Thoracic aorta (tissue), 2 donors: ENCODE measurements around the gene EMC6. TPM values are rescaled to one million over a fixed set of nuclear protein-coding genes. Genes with fewer than 3 reads are reported as not detected.

Experiments
- ATAC-seq: fragments of 150-250 bp; one replicate; pipeline ENCODE4 v1.8.0; 2017; ENCODE audit warnings: low read depth; ENCODE audit not compliant: insufficient number of reproducible peaks, low FRiP score
- DNase-seq: peaks from one replicate; pipeline ENCODE4 v3.0.0-alpha.2; 2020; ENCODE audit warnings: low spot score
- H3K27ac ChIP-seq, 2 donors: fragments of 200-600 bp; sonication (generic); 1 replicate in 1 of 2; 2 replicates in 1 of 2; pipeline ENCODE4 v1.5.1; 2016; ENCODE audit warnings: mild to moderate bottlenecking in 2 of 2, moderate library complexity in 2 of 2
- H3K27me3 ChIP-seq: fragments of 200-600 bp; sonication (generic); replicated peaks from 2 replicates; pipeline ENCODE4 v1.6.0; 2016; ENCODE audit warnings: mild to moderate bottlenecking; ENCODE audit not compliant: insufficient read depth
- H3K36me3 ChIP-seq: fragments of 200-600 bp; sonication (generic); one replicate; pipeline ENCODE4 v1.5.1; 2016
- H3K4me1 ChIP-seq, 2 donors: fragments of 200-600 bp; sonication (generic); 1 replicate in 1 of 2; 2 replicates in 1 of 2; pipeline versions ENCODE4 v1.5.1 to v1.6.0; 2016; ENCODE audit warnings: low read depth in 2 of 2, mild to moderate bottlenecking in 1 of 2; ENCODE audit not compliant: control insufficient read depth in 1 of 2
- H3K4me3 ChIP-seq: fragments of 200-600 bp; sonication (generic); 2 replicates; pipeline ENCODE4 v1.5.1; 2016; ENCODE audit warnings: mild to moderate bottlenecking
- H3K9me3 ChIP-seq: fragments of 200-600 bp; sonication (generic); 2 replicates; pipeline ENCODE4 v1.5.1; 2016
- CTCF ChIP-seq: fragments of 200-600 bp; sonication (generic); IDR thresholded peaks from one replicate; pipeline ENCODE4 v1.5.1; 2019; ENCODE audit warnings: antibody characterized with exemption
- total RNA-seq, 2 donors: library from RNA; depleted of rRNA; stranded (reverse); fragments of >200 nt; gene quantifications; one replicate each; pipeline versions ENCODE4 v1.1.0 to v1.2.3, GENCODE V29; 2016

Gene EMC6
- total RNA-seq, 2 donors from 2014 or later = 10.8 to 17.6 TPM

- no peak overlapping the region for H3K27ac ChIP-seq
- no peaks in the 10 kb centered on the region for H3K27me3 ChIP-seq
- TF ChIP-seq CTCF = no peak
- no peaks in the 10 kb centered on the region for H3K9me3 ChIP-seq
- DNase-seq (no peak), ATAC-seq (no peak)
- peaks cover 14% of the 10 kb centered on the region for H3K36me3 ChIP-seq
- H3K4me3 ChIP-seq = no peak overlapping the region
- H3K4me1 ChIP-seq = no peaks in the 10 kb centered on the region
These were observed 23.3 kb upstream of the EMC6 start for GRCh38 chr17:3645310-3645709.

GRCh38 chr17:3647251-3647650, 21.4 kb upstream of the EMC6 start:
- ATAC-seq (no peak), DNase-seq (no peak)
- H3K27ac ChIP-seq = no peak overlapping the region
- H3K9me3 ChIP-seq = no peaks in the 10 kb centered on the region
- peaks cover 14% of the 10 kb centered on the region for H3K36me3 ChIP-seq
- no peaks in the 10 kb centered on the region for H3K27me3 ChIP-seq
- H3K4me1 ChIP-seq = no peaks in the 10 kb centered on the region
- no peak overlapping the region for H3K4me3 ChIP-seq
- no peak for TF ChIP-seq CTCF

GRCh38 chr17:3647769-3648555, 20.6 kb upstream of the EMC6 start:
- TF ChIP-seq CTCF = no peak
- Histone ChIP-seq H3K27ac (no peak overlapping the region), H3K27me3 (no peaks in the 10 kb centered on the region), H3K4me3 (no peak overlapping the region), H3K36me3 (peaks cover 14% of the 10 kb centered on the region), H3K9me3 (no peaks in the 10 kb centered on the region), H3K4me1 (no peaks in the 10 kb centered on the region)
- ATAC-seq (no peak), DNase-seq (no peak)

- ATAC-seq (no peak), DNase-seq (no peak)
- peaks cover 4% of the 10 kb centered on the region for H3K36me3 ChIP-seq
- no peak overlapping the region for H3K27ac ChIP-seq
- TF ChIP-seq CTCF = no peak
- no peaks in the 10 kb centered on the region for H3K27me3 ChIP-seq
- no peaks in the 10 kb centered on the region for H3K9me3 ChIP-seq
- peaks cover 17 to 28% of the 10 kb centered on the region in 2 donors for H3K4me1 ChIP-seq
- no peak overlapping the region for H3K4me3 ChIP-seq
These were observed 12.8 kb upstream of the EMC6 start for GRCh38 chr17:3655766-3656165.

GRCh38 chr17:3656353-3656752, 12.3 kb upstream of the EMC6 start:
- ATAC-seq (no peak), DNase-seq (no peak)
- H3K9me3 ChIP-seq = no peaks in the 10 kb centered on the region

More at GRCh38 chr17:3656353-3656752, 12.3 kb upstream of the EMC6 start:
- Histone ChIP-seq H3K4me1 (peaks cover 21 to 34% of the 10 kb centered on the region in 2 donors), H3K27me3 (no peaks in the 10 kb centered on the region), H3K4me3 (no peak overlapping the region), H3K36me3 (peaks cover 4% of the 10 kb centered on the region), H3K27ac (no peak overlapping the region)
- TF ChIP-seq CTCF = no peak
